ENCODE results near the gene XAGE3. TPM values are rescaled to one million over a fixed set of nuclear protein-coding genes. Genes with fewer than 3 reads are reported as not detected.

Gene XAGE3
- total RNA-seq, 1 experiment from 2014 or later: not detected

DNA sequence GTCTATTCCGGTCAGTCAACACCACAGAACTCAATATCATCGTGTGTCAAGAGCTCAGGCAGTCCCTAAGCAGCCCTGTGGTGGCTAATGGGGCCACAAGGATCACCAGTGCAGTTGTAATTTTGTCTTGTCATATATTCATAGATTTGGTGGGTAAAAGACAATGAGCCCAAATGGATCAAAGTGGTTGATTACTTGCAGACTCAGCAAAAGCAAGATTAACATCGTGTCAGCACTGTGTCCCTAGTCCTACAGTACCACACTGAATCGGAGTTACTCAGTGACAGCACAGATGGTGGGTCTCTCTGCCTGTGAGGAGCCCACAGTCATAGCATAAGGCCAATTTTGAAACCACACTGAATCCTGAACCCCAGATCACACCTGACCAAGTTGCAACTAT, 48.1 kb downstream of the XAGE3 start:
- H3K27me3 ChIP-seq (ENCODE audit: low read length): peaks cover 53% of the 10 kb centered on the region
- no peaks in the 10 kb centered on the region for H3K4me1 ChIP-seq (ENCODE audit: insufficient read depth, low read length)
- no peak overlapping the region for H3K4me2 ChIP-seq (ENCODE audit: low read length)
- ATAC-seq (no peak), DNase-seq (no peak)
- intact Hi-C loops (cut with micrococcal nuclease): no loop called here
- H3K36me3 ChIP-seq (ENCODE audit: low read depth, low read length): no peaks in the 10 kb centered on the region
- POLR2A ChIA-PET (ENCODE audit: unreplicated experiment): no interaction called here
- no TSS peak for BruUV-seq (replicated peaks)
- no peak overlapping the region for H2AFZ ChIP-seq (ENCODE audit: low read length)
- CTCF ChIA-PET: no interaction called here
- H3K9ac ChIP-seq (ENCODE audit: low read length): no peak overlapping the region
- H3F3A ChIP-seq (ENCODE audit: low read length, unreplicated experiment): no peaks in the 10 kb centered on the region
- no peak overlapping the region for H3K4me3 ChIP-seq (ENCODE audit: low read length)
- H3K79me2 ChIP-seq (ENCODE audit: low read length): no peaks in the 10 kb centered on the region
- no peaks in the 10 kb centered on the region for H4K20me1 ChIP-seq (ENCODE audit: low read length)
- no peak overlapping the region for H3K27ac ChIP-seq (ENCODE audit: low read length)
- no peaks in the 10 kb centered on the region for H3K9me3 ChIP-seq (ENCODE audit: low read length)
- H3K9me2 ChIP-seq (replicated peaks; ENCODE audit: low read length): no peaks in the 10 kb centered on the region
- no peak for TF ChIP-seq EZH2 (IDR thresholded peaks at IDR 0.05; ENCODE audit: low read length, unreplicated experiment)
- TF ChIP-seq, protein P1, sequence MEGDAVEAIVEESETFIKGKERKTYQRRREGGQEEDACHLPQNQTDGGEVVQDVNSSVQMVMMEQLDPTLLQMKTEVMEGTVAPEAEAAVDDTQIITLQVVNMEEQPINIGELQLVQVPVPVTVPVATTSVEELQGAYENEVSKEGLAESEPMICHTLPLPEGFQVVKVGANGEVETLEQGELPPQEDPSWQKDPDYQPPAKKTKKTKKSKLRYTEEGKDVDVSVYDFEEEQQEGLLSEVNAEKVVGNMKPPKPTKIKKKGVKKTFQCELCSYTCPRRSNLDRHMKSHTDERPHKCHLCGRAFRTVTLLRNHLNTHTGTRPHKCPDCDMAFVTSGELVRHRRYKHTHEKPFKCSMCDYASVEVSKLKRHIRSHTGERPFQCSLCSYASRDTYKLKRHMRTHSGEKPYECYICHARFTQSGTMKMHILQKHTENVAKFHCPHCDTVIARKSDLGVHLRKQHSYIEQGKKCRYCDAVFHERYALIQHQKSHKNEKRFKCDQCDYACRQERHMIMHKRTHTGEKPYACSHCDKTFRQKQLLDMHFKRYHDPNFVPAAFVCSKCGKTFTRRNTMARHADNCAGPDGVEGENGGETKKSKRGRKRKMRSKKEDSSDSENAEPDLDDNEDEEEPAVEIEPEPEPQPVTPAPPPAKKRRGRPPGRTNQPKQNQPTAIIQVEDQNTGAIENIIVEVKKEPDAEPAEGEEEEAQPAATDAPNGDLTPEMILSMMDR (conservative IDR thresholded peaks at IDR 0.05; ENCODE audit: low read depth, low read length): no peak
- TF ChIP-seq EZH2phosphoT487 (IDR thresholded peaks at IDR 0.05; ENCODE audit: borderline replicate concordance, low read length): no peak

Other genes with a start within 250 kb of the XAGE3 start
- gene SSX7, start 213.2 kb downstream of the XAGE3 start, total RNA-seq (2014; rRNA removed): not detected in 2 replicates
- gene SSX2, start 160.9 kb downstream of the XAGE3 start, total RNA-seq (2014; rRNA removed): not detected in 2 replicates
- gene SSX2B, start 116.8 kb downstream of the XAGE3 start, total RNA-seq (2014; rRNA removed): not detected in 2 replicates
- not detected in 2 replicates for gene SPANXN5, start 70.7 kb downstream of the XAGE3 start, total RNA-seq (2014; rRNA removed)
- gene XAGE5, start 56.8 kb downstream of the XAGE3 start, total RNA-seq (2014; rRNA removed): not detected in 2 replicates
- 35.1 and 45.5 TPM in 2 replicates for gene FAM156B, start 29.2 kb upstream of the XAGE3 start, total RNA-seq (2014; rRNA removed)
- 8.2 and 21.1 TPM in 2 replicates for gene FAM156A, start 90.4 kb upstream of the XAGE3 start, total RNA-seq (2014; rRNA removed)
- gene GPR173, start 180.7 kb upstream of the XAGE3 start, total RNA-seq (2014; rRNA removed): 1.6 and 2.2 TPM in 2 replicates
- 22.4 and 23.2 TPM in 2 replicates for gene TSPYL2, start 214.3 kb upstream of the XAGE3 start, total RNA-seq (2014; rRNA removed)
- 9.3 and 9.7 TPM in 2 replicates for gene KANTR, start 226.1 kb upstream of the XAGE3 start, total RNA-seq (2014; rRNA removed)